HG03520 (cell line): ENCODE measurements around the gene NSD2.

Source experiments
- ATAC-seq: cut with Tn5 transposase; IDR thresholded peaks from one replicate; pipeline ENCODE4 v1.9.1; 2021; ENCODE audit warnings: mild to moderate bottlenecking, moderate library complexity; ENCODE audit not compliant: unreplicated experiment

NSD2 gene

GRCh38 chr4:1967512-1968149, 96.4 kb downstream of the NSD2 start:
- ATAC-seq, result no peak

DNA sequence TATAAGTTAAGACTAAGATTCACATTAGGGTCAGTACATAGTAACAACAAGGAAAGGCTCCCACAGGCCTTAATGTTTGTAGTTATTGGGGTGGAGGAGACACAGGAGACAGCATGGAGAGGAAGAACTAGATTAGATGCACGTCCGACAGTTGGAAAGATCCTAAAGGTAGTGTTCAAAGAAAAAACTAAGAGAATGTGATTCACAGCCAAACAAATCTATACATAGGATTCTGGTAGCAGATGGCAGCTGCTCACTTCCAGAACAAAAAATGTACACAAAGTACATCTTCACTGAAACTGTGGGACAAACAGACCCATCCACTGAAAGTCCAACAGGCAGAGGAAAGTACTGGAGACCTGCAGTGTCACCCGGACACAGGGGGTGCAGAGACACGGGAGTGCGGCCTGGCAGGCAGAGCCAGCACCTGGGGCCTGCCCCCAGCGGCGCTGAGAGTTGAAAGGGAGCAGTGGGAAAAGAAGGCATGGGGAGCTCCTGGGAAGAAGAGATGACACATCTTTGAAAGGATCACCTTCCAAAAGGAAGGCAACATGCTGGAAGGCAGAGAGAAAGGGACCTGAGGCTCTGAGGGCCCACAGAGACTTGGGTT, 97.6 kb downstream of the NSD2 start:
- ATAC-seq, result no peak

DNA sequence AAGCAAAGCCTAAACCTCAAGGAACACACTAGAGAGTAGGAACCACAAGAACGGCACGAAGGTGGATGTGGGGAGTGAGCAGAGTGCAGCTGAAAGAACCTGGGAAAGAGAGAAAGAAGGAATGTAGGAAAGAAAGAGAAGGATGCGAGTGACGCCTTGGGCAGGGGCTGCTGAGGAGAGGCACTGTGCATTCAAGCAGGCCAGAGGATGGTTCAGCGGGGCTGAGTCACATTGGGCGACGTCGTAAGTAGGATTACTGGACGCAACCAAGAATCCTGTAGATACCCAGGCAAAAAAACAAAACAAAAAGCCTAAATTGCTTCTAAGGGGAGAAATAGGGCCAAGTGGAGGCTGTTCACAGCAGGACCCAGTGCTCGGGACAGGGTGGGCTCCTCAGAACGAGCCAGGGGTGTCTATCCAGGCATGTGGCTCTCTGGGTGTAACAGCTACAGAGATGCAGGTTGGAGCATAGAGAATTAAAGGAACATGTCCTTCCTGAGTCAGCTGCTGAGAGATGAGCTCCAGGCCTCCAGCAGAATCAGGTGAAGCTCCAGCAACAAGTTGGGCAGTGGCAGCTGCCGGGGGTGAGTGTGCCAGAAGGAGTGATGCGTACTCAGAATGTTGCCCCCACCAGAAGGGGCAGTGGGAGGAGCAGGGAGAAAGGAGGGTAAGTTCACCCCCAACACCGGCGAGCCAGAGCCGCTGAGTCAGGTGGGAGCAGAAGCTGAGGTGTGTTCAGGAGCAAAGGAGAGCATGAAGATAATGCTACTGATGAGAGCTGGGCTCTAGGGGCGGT, 98.9 kb downstream of the NSD2 start:
- ATAC-seq, result no peak

GRCh38 chr4:1970926-1971325, 99.7 kb downstream of the NSD2 start:
- no peak for ATAC-seq

GRCh38 chr4:1971456-1972200, 100.4 kb downstream of the NSD2 start:
- no peak for ATAC-seq

DNA sequence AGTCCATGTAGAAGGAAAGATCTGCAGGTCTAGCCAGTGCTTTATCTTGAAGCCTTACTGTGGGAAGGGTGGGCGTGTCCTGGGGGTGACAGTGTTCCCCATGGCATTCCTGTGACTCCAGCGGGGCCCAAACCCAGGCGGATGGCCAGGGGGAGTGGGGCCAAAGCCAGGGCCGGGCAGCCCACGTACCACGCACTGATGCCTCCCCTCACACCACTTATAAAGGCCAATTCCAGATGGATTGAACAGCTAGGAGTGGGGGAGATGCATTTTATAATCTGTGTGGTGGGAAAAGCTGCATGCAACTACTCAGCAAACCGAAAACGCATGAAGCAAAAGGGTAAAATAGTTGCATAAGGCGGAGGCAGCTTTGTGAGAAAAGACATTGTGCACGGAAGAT, 101.2 kb downstream of the NSD2 start:
- no peak for ATAC-seq

- no peak for ATAC-seq
Measured at GRCh38 chr4:1973218-1973617, 102.0 kb downstream of the NSD2 start.

GRCh38 chr4:1973661-1974060, 102.5 kb downstream of the NSD2 start:
- no peak for ATAC-seq

- ATAC-seq, result no peak
Measured at GRCh38 chr4:1974840-1975239, 103.6 kb downstream of the NSD2 start.

DNA sequence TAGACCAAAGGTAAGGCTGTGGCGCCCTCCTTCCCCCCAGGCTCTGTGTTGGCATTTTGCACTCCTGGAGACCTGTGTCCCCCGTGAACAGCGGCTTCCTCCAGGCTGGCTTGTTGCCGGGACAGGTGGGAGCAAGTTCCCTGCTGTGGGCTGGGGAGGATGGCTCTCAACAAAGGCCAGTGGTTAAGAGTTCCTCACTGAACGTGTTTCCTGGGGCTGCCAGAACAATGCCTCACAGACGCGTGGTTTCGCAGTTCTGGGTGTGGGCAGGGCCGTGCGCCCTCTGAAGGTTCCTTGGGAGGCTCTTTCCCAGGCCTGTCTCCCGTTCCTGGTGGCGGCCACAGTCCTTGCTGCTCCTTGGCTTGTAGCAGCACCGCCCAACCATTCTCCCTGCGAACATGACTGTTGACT, 104.2 kb downstream of the NSD2 start:
- no peak for ATAC-seq

GRCh38 chr4:1975880-1976279, 104.7 kb downstream of the NSD2 start:
- no peak for ATAC-seq

DNA sequence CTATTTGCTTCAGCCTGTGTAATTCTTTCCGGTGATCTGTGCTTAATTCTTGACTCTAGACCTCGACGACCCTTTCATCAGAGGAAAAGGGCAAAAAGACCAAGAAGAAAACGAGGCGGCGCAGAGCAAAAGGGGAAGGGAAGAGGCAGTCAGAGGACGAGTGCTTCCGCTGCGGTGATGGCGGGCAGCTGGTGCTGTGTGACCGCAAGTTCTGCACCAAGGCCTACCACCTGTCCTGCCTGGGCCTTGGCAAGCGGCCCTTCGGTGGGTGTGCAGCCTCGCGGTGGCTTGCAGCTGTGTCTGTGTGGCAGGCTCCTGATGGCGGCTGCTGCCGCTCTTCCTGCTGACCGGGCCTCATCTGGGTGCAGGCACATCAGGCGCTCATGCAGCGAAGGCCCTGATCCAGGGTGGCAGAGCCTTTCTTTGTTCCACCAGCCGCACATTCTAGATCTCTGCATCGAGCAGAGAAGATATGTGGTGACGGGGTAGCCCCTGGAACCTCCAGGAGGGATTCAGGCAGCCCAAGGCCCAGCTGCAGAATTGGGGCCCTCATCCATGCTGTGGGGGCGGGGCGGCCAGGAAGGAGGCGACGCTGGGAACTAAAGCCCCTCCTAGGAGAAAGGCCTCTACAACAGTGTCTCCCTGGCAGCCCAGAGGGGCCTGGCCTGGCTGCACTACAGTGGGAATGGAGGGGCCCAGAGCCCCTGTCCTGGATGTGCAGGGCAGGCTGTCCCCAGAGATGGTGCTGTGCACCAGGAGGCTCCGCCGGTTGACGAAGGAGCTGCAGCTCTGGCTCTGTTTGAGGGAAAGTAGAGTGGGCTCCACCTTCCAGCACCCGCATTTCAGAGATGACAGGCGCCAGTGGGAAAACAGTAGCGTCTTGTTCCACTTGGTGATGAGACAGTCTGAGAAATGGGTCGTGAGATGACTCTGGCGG, 105.5 kb downstream of the NSD2 start:
- ATAC-seq, result no peak

GRCh38 chr4:1978226-1978625, 107.0 kb downstream of the NSD2 start:
- no peak for ATAC-seq

DNA sequence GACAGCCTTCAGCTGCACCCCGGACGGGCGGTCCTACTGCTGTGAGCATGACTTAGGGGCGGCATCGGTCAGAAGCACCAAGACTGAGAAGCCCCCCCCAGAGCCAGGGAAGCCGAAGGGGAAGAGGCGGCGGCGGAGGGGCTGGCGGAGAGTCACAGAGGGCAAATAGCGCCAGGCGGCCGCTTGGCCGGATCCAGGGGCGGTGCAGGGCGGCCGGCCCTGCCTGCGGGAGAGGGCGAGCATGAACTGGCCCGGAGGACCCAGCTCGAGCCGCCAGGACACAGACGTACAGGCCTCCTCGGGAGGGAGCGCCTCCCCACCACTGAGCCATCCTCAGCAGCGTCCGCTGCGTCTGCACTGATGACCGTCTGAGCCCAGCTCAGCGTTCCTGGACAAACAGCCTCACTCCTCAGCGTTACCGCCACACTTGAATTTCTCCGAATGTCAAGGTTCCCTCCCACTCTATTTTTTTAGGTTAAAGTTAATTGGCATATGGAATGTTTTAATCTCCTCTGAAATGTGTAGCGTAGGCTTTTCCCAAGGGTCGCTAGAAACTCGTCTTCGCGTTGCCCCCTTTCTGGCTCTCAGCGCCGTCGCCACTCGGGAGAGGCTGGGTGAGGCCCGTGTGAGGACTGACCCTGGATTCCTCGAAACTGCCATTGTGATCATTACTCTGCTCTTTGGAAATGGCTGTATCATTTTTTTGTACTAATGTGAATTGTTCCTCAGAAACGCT, 107.7 kb downstream of the NSD2 start:
- ATAC-seq, result no peak

GRCh38 chr4:1979477-1980196, 108.4 kb downstream of the NSD2 start:
- ATAC-seq, result no peak

DNA sequence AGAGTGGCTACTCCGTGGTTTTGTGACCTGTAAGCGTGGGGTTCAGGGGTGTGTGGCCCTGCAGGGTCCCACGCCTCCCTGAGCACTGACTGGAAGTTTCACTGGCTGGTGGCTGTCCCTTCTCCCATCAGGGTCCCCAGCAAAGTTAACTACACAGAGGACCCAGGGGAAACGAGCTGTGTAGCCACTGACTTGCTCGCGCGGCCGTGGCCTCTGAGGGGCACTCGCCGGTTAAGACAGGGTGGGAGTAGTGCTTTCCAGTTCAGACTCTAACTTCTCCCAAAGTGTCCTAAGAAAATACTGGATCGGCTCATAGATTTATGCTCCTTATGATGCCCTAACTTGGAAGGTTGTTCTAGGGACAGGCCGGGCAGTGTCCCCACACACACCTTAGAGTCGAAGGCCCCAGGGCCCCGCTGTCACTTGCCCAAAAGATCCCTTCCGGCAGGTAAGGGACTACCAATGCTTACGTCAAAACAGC, 109.4 kb downstream of the NSD2 start:
- no peak for ATAC-seq

- ATAC-seq, result no peak
Measured at GRCh38 chr4:1981251-1982058, 110.3 kb downstream of the NSD2 start.
